Measurements from ENCODE around the gene IDE. TPM values are rescaled to one million over a fixed set of nuclear protein-coding genes. Genes with fewer than 3 reads are reported as not detected.

IDE gene
- total RNA-seq, 1 experiment from 2014 or later: 55.8 TPM

GRCh38 chr10:92544296-92544695, 29.6 kb downstream of the IDE start:
- Histone ChIP-seq H3K27ac (ENCODE audit: low read depth, low read length) (no peak overlapping the region), H3K9ac (ENCODE audit: low read length) (no peak overlapping the region), H3K4me3 (replicated peaks in 1 of 2; ENCODE audit: low read depth in 1 of 2, low read length in 2 of 2) (no peak overlapping the region), H3K36me3 (ENCODE audit: control insufficient read depth in 1 of 2, insufficient read depth in 2 of 2, low read length in 2 of 2) (no peaks in the 10 kb centered on the region), H2AFZ (ENCODE audit: low read depth, low read length, poor library complexity, severe bottlenecking) (no peak overlapping the region), H4K20me1 (ENCODE audit: insufficient read depth) (no peaks in the 10 kb centered on the region), H3K4me1 (ENCODE audit: control insufficient read depth in 1 of 2, insufficient read depth in 2 of 2, low read length in 2 of 2) (no peaks in the 10 kb centered on the region), H3K79me2 (ENCODE audit: insufficient read depth, low read length) (peaks cover 70% of the 10 kb centered on the region), H3K4me2 (ENCODE audit: low read length) (no peak overlapping the region), H3K9me3 (ENCODE audit: control insufficient read depth in 1 of 2, insufficient read depth in 1 of 2, low read depth in 1 of 2, low read length in 2 of 2) (no peaks in the 10 kb centered on the region), H3K27me3 (ENCODE audit: insufficient read depth, low read length) (no peaks in the 10 kb centered on the region), H3K9me2 (ENCODE audit: insufficient read depth) (no peaks in the 10 kb centered on the region)
- CTCF ChIA-PET: interaction anchor here (1.4 kb wide), 1 partner anchor 27 kb away, joined by 3 read pairs; no protein-coding TSS in a partner anchor
- no peak for TF ChIP-seq JUND (IDR thresholded peaks at IDR 0.05)
- DNase-seq (ENCODE audit: low read depth, low spot score): no peak
- POLR2A ChIA-PET: no interaction called here
- RAD21 ChIA-PET (ENCODE audit: low non-redundant PET in 1 of 2, low total read pairs in 2 of 2, uncharacterized antibody in 2 of 2, unreplicated experiment in 2 of 2): no interaction called here
- no peak for ATAC-seq
- intact Hi-C loops (cut with micrococcal nuclease): no loop called here
- no TSS peak for BruUV-seq (replicated peaks)

GRCh38 chr10:92542458-92542857, 31.4 kb downstream of the IDE start:
- no peaks in the 10 kb centered on the region for H3K36me3 ChIP-seq (ENCODE audit: control insufficient read depth in 1 of 2, insufficient read depth in 2 of 2, low read length in 2 of 2)
- H3K9ac ChIP-seq (ENCODE audit: low read length): no peak overlapping the region
- BruUV-seq (replicated peaks): no TSS peak
- H3K9me2 ChIP-seq (ENCODE audit: insufficient read depth): no peaks in the 10 kb centered on the region
- H3K4me3 ChIP-seq (replicated peaks in 1 of 2; ENCODE audit: low read depth in 1 of 2, low read length in 2 of 2): no peak overlapping the region
- peaks cover 68% of the 10 kb centered on the region for H3K79me2 ChIP-seq (ENCODE audit: insufficient read depth, low read length)
- intact Hi-C loops (cut with micrococcal nuclease): no loop called here
- TF ChIP-seq ZBTB33 (IDR thresholded peaks at IDR 0.05; ENCODE audit: extremely low read depth, insufficient replicate concordance, low read length) (no peak), SRF (IDR thresholded peaks at IDR 0.05; ENCODE audit: low read depth) (no peak), JUND (IDR thresholded peaks at IDR 0.05) (no peak), ATF3 (IDR thresholded peaks at IDR 0.05) (no peak), YY1 (IDR thresholded peaks at IDR 0.05; ENCODE audit: extremely low read depth, insufficient replicate concordance, low read depth, low read length) (no peak), POLR2A (IDR thresholded peaks at IDR 0.05; ENCODE audit: borderline replicate concordance, extremely low read depth, insufficient read depth, insufficient read length) (no peak), REST (IDR thresholded peaks at IDR 0.05; ENCODE audit: low read depth) (no peak)
- no peaks in the 10 kb centered on the region for H4K20me1 ChIP-seq (ENCODE audit: insufficient read depth)
- ChIA-PET RAD21 (ENCODE audit: low non-redundant PET in 1 of 2, low total read pairs in 2 of 2, uncharacterized antibody in 2 of 2, unreplicated experiment in 2 of 2) (no interaction called here), POLR2A (no interaction called here), CTCF (no interaction called here)
- no peak overlapping the region for H2AFZ ChIP-seq (ENCODE audit: low read depth, low read length, poor library complexity, severe bottlenecking)
- no peak overlapping the region for H3K4me2 ChIP-seq (ENCODE audit: low read length)
- no peaks in the 10 kb centered on the region for H3K4me1 ChIP-seq (ENCODE audit: control insufficient read depth in 1 of 2, insufficient read depth in 2 of 2, low read length in 2 of 2)
- H3K27me3 ChIP-seq (ENCODE audit: insufficient read depth, low read length): no peaks in the 10 kb centered on the region
- no peak overlapping the region for H3K27ac ChIP-seq (ENCODE audit: low read depth, low read length)
- ATAC-seq (no peak), DNase-seq (ENCODE audit: low read depth, low spot score) (no peak)
- no peaks in the 10 kb centered on the region for H3K9me3 ChIP-seq (ENCODE audit: control insufficient read depth in 1 of 2, insufficient read depth in 1 of 2, low read depth in 1 of 2, low read length in 2 of 2)
